DMS79 treated with DMSO at 0.1 percent for 48 hours (cell line): Measurements from ENCODE around the gene EFNA2.

Experiments
- DNase-seq: peaks from one replicate; lab custom pipeline; 2025; lab: John Stamatoyannopoulos, UW

Gene EFNA2

DNA sequence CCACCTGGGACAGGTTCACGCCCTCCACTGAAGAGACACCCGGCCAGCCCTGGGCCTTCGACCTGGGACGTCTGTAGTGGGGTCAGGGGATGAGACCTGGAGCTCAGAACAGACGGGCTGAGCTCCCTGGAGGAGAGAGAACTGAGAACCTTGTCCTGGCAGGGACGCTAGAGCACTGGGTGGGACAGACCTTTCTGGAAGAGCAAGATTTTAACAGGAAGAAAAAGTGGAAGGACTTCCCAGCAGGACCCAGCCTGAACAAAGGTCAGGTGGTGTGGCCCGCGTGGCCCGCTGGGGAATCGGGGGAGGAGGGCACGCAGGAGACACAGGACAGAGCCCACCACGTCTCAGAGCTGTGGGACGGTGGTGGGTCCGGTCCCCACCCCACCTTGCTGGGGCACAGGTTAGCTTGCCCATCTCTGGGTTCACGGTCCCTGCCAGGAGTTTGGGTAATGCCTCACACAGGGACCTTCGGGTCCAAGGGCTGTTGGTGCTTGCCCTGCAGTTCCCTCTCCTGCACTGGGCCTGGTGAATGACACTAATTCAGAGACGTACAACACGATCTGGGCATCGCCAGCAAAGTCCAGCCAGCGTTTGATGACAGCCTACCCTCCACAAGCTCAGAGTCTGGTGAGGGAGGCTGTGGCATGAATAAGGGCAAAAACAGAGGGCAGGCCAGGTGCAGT, 1.2 kb upstream of the EFNA2 start:
- no peak for DNase-seq

DNA sequence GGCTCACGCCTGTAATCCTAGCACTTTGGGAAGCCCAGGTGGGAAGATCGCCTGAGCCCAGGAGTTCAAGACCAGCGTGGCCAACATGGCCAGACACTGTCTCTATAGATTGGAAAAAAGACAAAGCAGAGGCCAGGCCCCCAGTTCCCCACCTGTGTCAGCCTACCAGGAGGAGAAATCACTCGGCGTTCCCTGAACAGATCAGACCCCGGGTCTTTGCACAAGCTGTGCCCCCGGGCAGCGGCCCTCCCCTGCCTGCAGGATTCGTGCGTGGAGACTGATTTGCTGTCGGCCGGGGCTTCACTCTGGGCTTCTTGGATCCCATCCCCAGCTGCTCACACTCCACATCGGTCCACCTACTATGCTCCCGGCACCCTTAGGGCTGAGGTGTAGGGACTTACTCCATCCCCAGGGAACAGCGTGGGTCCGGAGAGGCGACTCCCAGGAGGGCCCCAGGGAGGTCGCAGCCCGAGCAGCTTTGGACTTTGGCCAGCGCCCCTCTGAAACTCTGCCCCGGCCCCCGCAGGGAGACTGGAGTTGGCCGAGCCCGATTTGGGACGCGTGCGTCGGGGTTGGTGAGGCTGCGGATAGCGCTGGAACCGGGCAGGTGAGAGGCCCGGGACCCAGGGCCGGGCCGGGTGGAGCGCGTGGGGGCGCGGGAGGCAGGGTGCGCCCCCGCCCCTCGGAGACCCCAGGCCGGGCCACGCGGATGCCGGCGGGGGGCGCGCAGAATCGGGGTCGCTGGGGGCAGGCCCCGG, 515 bp upstream of the EFNA2 start:
- no peak for DNase-seq

DNA sequence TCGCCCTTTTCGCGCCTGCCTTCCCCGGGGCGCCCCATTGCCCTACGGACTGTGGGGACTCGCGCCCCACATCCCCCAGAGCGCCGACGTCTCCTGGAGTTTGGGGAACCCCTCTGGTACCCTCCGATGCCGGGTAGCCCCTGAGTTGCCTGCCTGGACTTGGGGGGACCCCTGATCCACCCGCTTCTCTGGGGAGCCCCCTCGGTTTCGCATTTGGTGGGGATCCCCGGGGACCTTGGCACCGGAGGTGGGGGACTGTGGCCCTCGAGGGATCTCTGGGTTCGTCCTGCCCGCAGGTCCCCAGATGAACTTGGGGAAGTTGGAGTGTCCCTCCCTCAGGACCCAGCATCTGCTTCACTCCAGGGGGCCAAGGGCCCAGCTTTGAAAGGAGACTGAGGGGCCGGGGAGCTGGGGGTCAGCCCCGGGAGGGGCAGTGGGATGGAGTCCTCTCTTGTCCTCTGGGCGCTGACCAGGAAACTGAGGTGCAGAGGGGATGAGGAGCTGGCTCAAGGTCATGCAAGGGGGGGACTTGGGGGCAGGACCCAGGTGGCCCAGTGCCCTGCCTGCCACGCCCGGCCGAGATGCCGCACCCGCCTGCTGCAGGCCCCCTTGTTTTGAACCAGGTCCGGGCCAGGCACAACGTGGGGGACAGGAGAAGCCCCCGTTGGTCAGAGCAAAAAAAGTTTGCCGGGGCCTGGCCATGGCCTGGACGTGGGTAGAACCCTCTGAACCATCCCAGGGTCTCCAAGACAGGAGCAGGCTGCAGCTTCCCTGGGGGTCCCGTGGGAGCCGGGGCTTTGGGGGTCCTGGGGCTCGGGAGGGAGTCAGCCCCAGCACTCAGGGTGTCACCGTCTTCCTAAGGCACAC, 1.0 kb downstream of the EFNA2 start:
- DNase-seq, result no peak

DNA sequence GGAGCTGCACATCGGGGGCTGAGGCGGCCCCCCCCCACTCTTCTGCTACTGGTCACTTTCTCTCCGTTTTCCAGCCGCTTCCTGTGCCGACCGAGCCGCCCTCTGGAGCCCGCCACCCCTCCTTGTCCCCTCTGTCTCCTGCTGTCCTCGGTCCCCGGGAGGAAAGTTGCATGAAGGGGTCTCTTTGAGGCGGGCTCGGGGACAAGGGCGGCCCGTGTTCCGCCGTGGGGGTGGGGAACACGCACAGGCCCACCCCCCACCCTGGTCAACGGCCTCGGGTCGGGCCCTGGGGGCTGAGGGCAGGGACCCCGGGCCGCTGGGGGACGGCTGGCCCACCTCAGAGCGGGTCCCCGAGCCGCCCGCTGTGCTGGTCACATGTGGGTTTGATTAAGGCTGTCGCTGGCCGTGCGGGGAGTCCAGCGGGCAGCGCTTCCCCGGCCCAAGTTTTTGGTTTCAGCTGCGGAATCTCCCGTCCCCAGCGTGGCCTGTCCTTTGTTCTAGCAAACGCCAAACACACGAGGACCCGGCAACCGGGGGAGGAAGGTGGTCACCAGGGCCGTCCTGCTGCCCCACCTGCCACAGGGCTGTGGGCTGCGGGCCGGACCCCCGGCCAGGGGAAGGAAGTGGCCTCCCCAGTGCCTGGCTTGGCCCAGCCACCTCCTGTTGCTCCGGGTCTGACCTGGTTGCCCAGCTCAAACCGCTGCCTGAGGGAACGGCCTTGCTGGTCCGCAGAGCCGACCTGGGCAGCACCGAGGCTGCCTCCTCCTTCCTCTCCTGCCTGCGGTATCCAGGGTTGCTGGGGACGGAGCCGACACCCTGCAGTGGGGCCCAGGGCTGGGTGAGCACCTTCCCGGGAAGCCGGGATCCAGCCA, 1.9 kb downstream of the EFNA2 start:
- no peak for DNase-seq

DNA sequence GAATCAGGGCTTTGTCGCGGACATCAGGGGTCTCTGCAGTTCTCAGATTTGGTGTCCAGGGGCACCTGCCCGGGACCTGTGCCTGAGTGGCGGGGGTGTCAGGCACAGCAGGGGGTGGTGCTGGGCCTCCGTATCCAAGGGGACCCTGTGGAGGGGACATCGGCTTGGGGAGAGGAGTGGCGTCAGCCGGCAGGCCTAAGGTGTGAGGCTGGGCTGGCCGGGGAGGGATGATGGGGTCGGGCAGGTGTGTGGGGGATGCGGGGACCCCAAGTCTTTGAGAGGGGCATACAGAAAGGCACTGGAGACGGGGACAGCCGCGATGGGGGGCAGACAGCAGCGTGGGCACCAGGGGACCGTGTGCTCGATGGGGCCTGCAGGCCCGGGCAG, 2.5 kb downstream of the EFNA2 start:
- no peak for DNase-seq

DNA sequence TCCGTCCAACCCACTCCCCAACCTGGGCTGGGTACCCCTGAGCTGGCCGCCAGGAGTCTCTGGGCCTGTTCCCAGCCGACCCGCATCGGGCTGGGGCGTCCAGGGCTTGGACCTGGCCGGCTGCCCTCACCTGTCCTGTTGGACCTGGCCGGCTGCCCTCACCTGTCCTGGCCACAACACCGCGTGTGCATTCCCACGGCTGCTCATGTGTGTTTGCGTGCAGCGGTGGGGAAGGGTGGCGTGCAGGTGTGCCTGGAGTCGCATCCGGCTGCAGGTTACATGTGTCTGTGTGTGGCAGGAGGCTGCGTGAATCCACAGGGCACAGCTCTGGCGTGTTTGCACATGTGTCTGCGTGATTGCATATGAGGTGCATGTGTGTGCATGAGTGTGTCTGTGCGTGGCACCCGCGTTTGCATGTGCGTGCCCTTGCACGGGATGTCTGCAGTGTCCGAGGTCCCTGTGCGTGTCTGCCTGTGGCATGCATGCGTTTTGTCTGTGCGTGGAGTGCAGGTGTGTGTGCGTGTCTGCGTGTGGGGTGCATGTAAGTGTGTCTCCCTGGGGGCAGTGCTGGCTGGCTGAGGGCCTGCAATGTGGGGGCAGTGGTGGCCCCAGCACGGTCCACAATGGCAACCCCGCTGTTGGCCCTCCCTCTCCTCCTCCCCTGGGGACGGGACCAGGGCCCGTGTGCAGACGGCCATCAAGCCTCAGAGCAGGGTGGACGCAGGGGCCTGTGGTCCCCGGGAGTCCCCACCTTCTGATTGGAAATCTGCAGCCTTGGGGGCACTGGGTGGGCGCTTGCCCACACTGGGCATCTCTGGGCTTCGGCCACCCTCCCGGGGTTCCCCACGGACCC, 3.4 kb downstream of the EFNA2 start:
- no peak for DNase-seq

DNA sequence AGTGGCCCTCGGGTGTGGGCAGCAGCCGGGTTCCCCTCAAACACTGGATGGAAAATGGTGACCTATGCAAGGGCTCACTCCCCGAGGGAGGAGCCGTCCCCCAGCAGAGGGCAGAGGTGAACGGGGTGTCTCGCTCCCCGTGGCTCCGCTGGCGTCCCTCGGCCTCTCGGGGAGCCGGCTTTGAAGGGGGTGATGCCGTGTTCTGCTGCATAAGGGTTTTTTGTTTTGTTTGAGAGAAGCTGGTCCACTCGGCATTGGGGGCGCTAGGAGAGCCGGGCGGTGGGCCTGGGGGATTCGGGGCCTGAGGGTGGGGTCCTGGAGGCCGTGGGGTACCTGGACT, 4.0 kb downstream of the EFNA2 start:
- no peak for DNase-seq

DNA sequence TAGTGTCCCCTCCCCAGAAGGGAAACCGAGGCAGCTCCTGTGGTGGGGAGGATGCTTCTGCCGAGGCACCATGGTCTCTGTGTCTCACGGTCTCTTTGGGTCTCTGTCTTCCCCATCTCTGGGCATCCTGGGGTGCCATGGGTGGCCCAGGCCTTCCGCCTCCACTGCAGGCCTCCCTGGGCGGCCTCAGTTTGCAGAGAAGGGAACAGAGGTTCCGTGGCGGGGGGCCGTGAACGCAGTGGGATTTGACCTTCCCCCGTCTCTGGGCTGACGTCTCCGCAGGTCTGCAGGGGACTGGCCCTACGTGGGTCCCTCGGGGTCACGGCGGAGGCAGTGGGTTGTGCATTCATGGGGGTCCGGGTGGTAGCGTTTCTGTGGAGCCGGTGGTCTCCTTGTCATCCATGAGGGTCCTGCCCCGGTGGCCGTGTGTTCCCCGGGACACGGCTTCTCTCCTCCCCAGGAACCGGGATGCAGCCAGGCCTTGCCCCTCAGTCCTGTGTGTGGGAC, 4.6 kb downstream of the EFNA2 start:
- no peak for DNase-seq

DNA sequence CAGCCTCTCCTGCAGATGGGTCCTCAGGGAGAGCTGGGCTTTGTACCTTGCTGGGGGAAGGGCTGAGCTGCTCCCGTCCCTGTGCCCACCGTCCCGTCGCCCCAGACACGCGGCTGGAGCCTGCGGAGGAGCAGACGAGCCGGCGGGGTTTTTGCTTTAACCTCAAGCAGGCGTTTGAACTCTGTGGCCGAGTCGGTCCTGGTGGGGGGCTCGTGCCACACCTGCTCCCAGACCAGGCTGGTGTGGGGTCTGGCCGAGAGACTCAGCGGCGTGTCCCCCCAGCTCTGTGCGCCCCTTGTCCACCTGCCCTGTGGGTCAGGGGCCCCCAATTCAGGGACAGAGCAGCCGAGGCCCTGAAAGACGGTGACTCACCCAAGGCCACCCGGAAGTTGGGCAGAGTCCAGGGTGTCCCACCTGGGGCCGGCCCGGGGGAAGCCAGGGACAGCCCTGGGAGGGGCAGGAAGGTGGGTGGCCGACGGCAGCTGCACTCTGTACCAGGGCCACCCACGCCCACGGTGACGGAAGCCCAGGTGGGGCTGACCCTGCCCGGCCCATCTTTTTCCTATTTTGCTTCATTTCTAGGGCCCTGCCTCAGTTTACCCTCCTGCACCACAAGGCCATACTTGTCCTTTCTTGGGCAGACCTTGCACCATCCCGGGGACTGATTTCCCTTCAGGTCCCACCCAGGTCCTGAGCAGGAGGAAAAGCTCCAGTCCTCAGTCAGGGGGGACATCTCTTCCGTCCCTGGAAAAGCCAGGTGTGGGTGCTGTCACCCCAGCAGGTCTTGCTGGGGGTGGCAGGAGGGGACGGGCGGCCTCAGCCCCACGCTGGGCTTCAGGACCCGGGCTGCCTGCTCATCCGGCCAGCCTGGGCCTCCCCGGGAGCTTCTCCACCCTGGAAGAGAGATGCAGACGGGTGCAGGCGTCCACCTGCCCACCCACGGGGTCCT, 5.3 kb downstream of the EFNA2 start:
- DNase-seq, result no peak

DNA sequence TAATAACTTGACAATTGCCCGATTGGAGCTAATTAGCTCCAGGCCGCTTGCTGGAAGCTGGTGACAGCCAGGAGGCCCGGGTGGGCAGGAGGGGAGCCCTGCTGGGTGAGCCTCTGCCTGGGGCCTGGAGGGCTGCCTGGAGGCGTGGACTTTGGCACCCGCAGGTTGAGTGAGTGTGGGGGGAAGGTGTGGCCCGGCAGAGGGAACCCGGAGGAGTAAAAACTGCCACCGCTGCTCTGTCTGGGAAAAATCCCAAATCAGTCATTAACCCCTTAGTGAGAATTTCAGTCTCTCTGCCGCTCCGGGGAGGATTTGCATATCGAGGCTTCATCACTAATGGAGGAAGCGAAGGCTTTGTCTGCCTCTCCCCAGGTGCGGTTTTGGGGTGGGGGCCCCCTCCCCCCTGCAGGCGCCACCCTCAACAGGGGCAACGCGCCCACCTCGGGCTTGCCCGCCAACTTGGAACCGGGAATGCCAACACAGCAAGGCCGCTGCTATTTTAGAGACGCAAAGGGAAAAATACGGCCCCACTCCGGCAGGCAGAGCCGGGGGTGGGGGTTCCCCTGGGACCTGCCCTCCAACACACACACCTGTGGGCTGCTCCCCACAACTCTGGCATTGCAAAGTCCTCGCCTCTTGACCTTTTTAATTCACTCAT, 6.2 kb downstream of the EFNA2 start:
- DNase-seq, result no peak

DNA sequence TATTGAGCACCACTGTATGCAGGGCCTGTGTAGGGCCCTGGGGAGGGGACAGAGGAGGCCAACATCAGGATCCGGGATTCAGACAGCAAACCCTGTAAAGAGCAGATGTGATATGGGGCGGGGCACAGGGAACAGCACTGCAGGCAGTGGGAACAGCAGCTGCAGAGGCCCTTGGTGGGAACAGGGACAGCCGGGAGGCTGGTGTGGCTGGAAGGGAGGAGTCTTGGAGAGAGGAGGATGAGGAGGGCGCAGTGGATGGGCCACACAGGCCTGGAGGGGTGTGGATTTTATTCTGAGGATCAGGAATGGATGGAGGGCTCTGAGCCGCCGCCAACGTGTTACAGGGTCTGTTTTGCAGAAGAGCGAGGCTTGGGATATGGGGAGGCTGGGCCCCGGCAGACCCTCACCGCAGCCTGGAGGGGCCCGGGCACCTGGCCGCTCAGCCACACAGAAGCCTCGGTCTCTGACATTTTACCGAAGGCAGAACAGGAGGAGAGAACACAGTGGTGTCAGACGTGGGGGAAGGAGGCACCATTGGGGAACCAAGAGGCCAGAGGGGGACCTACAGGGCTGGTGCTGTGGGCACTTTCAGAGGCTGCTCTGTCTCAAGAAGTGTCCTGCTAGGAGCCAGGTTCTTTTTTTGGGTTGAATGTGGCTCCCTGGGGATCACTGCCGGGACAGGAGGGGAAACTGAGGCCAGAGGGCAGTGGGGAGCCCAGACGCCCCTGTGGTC, 6.9 kb downstream of the EFNA2 start:
- DNase-seq, result no peak

DNA sequence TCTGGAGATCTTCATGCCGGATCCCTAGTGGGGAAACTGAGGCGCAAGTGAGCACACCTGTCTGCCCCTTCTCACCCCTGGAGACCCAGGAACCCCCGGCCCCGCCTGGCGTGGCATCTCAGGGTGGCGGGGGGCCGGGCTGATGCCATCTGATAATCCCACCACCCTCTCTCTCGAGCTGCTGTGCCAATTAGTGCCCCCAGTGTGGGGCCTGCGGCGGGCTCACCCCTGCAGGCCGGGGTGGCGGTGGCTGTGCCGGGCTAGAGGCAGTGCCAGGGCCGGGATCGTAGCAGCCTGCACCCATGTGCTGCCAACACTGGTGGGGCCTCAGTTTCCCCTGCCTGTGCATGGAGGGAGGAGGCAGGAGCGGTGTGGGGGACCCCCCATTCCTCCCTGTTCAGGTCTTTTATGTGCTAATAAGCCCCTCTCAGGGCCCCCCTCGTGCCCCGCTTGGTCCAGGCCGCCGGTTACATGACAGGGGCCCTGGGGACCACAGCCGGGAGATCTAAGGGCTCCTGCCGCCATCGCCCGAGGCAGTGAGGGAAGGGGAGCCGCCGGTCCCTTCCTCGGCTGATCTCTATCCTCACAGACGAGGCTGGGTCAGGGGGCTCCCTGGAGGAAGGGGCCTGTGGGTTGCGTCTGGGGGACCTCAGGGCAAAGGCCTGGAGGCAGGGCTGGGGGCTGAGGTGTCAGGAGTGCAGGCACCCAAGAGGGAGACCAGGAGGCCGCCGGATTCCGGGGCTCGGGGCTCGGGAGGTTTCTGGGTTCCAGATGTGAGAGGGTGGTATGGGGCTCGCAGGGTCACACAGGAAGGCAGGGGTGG, 8.3 kb downstream of the EFNA2 start:
- no peak for DNase-seq

DNA sequence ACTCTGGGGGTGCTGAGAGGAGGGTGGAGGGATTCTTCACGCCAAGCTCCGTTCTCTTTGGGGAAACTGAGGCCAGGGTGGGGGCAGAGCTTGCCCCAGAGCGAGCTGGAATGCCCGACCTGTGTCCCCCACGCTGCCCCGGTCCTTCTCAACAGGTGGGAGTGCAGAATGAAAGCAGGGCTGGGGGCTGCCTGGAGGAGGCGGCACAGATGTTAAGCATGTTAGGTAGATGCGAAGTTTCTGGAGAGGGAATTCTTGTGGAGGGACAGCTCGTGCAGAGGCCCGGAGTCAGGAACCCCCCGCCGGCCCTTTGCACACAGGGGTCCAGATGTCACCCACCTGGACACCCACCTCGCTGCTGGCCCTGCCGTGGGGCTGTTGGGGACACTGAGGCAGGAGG, 9.0 kb downstream of the EFNA2 start:
- no peak for DNase-seq

DNA sequence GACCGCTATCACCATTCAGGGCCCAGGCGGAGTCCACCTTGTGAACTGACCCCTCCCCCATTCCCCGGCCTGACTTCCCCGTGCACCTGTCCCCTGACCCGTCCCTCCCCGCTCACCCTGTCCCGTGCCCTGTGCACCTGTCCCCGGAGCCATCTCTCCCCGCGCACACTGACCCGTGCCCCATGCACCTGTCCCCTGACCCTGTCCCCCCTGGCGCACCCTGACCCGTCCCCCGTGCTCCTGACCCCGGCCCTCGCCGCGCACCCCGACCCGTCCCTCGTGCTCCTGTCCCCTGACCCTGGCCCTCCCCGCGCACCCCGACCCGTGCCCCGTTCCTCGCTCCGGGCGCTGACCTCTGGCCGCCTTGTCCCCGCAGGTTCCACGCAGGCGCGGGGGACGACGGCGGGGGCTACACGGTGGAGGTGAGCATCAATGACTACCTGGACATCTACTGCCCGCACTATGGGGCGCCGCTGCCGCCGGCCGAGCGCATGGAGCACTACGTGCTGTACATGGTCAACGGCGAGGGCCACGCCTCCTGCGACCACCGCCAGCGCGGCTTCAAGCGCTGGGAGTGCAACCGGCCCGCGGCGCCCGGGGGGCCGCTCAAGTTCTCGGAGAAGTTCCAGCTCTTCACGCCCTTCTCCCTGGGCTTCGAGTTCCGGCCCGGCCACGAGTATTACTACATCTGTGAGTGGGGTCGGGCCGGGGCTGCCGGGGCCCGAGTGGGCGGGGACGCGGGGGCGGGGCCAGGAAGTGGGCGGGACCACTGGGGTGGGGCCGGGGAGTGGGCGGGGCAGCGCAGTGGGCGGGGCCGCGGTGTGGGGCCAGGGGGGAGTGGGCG, 9.7 kb downstream of the EFNA2 start:
- no peak for DNase-seq

DNA sequence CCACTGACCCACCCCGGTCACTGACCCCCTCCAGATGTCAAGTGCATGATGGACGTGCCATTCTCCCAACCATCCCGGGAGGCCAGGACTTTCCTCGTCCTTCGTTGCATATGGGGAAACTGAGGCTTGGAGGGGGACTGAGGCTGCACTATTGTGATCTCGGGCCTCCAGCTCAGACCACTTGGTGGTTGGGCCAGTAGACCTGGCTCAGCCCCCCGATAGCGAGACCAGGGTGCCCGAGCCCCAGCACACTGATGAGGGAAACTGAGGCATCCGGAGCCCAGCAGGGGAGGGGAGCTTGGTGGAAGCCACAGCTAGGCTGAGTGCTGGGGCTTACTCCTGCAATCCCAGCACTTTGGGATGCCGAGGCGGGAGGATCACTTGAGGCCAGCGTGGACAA, 10.4 kb downstream of the EFNA2 start:
- DNase-seq, result no peak

DNA sequence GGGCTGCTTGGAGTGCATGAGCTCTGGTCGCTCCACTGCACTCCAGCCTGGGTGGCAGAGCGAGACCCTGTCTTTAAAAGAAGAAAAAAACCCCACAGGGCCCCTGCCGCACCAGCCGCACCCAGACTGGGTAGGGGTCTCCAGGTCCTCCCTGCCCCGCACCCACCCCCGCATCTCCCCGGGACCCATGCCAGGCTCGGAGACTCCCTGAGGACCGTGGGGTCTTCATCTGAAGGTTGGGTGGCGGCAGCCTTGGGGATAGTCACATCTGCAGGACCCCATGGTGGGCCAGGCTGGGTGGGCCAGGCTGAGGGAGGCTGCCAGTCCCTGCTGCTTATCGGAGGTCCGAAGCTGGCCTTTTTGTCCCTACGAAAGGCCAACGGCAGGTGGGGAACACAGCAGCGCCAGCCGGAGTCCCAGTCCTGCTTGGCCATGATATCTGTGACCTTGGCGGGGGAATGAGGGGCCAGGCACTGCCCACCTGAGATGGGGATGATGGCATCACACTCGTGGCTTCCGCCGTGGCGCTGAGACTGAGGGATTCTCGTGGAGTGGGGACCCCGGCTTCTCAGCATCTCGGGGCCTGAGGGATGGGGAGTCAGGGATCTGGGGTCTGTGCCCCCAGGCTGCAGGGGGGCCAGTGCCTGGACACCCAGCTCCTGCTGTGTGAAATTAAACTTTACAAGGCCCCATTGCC, 11.1 kb downstream of the EFNA2 start:
- no peak for DNase-seq
